SK-N-MC (cell line): ENCODE data around the gene ADAMTS3.
"Not testable (repeated sequence)": the region's sequence is repeated elsewhere in the genome, so short reads cannot be mapped to it uniquely, and the experiment has no call there.

ENCODE experiments used
- DNase-seq: peaks from one replicate; pipeline ENCODE4 v3.0.0-alpha.2; 2011; ENCODE audit warnings: low read depth, low spot score
- H3K27ac ChIP-seq: fragments of 200-600 bp; sonication (generic); 2 replicates; pipeline ENCODE4 v1.5.1; 2016; ENCODE audit warnings: mixed run types
- H3K36me3 ChIP-seq: fragments of 200-600 bp; sonication (generic); 2 replicates; pipeline ENCODE4 v1.6.1; 2017; ENCODE audit warnings: antibody characterized with exemption, low read length, mixed read lengths; ENCODE audit not compliant: insufficient read depth
- H3K4me3 ChIP-seq: fragments of 200-600 bp; sonication (generic); 2 replicates; pipeline ENCODE4 v1.5.1; 2016
- H3K9ac ChIP-seq: fragments of 200-600 bp; sonication (generic); 2 replicates; pipeline ENCODE4 v1.8.0; 2017; ENCODE audit warnings: mixed run types, mixed read lengths; ENCODE audit not compliant: insufficient read length
- H3K9me3 ChIP-seq: fragments of 200-600 bp; sonication (generic); 2 replicates; pipeline ENCODE4 v1.6.1; 2017; ENCODE audit warnings: low read depth, mild to moderate bottlenecking, antibody characterized with exemption, low read length, moderate library complexity, mixed read lengths
- EZH2 ChIP-seq: fragments of 200-600 bp; sonication (generic); IDR thresholded peaks from one replicate; pipeline ENCODE4 v1.6.1; 2017; ENCODE audit warnings: antibody characterized with exemption
- FOXP2 ChIP-seq: optimal IDR thresholded peaks from 2 replicates; pipeline ENCODE3; 2011; ENCODE audit warnings: mild to moderate bottlenecking, moderate library complexity; ENCODE audit not compliant: insufficient read depth; ENCODE audit errors: extremely low read length, control extremely low read depth
- POLR2AphosphoS5 ChIP-seq: IDR thresholded peaks from 2 replicates; pipeline ENCODE4 v1.6.1; 2012; ENCODE audit warnings: mild to moderate bottlenecking, low read depth, low read length, borderline replicate concordance

The ADAMTS3 gene

GRCh38 chr4:72564184-72564583 is 4.8 kb downstream of the ADAMTS3 start:
- no peak for DNase-seq
- H3K9ac ChIP-seq: no peak overlapping the region
- no peaks in the 10 kb centered on the region for H3K36me3 ChIP-seq
- no peaks in the 10 kb centered on the region for H3K9me3 ChIP-seq
- H3K4me3 ChIP-seq: no peak overlapping the region
- TF ChIP-seq FOXP2: no peak
- no peak for TF ChIP-seq POLR2AphosphoS5
- TF ChIP-seq EZH2: no peak
- H3K27ac ChIP-seq: no peak overlapping the region

- TF ChIP-seq POLR2AphosphoS5: no peak
- no peak for TF ChIP-seq FOXP2
- no peak for TF ChIP-seq EZH2
- Histone ChIP-seq H3K9me3 (no peaks in the 10 kb centered on the region), H3K36me3 (peaks cover 4% of the 10 kb centered on the region; the same call in 1 of the 2 replicates), H3K9ac (no peak overlapping the region), H3K4me3 (no peak overlapping the region), H3K27ac (no peak overlapping the region)
- DNase-seq: no peak
Measured at GRCh38 chr4:72558655-72559054, 10.4 kb downstream of the ADAMTS3 start.

GRCh38 chr4:72557021-72557420 is 12.0 kb downstream of the ADAMTS3 start:
- peaks cover 4% of the 10 kb centered on the region; the same call in 1 of the 2 replicates for H3K36me3 ChIP-seq
- no peak overlapping the region for H3K27ac ChIP-seq
- H3K9me3 ChIP-seq: no peaks in the 10 kb centered on the region
- DNase-seq: no peak
- no peak overlapping the region for H3K4me3 ChIP-seq
- TF ChIP-seq EZH2 (no peak), FOXP2 (no peak)
- H3K9ac ChIP-seq: no peak overlapping the region

GRCh38 chr4:72555377-72555831 is 13.6 kb downstream of the ADAMTS3 start:
- DNase-seq: no peak
- Histone ChIP-seq H3K36me3 (peaks cover 4% of the 10 kb centered on the region; the same call in 1 of the 2 replicates), H3K4me3 (no peak overlapping the region), H3K27ac (no peak overlapping the region), H3K9me3 (no peaks in the 10 kb centered on the region), H3K9ac (no peak overlapping the region)
- TF ChIP-seq EZH2: no peak
- TF ChIP-seq FOXP2: no peak
- no peak for TF ChIP-seq POLR2AphosphoS5

GRCh38 chr4:72553540-72554337 is 15.3 kb downstream of the ADAMTS3 start:
- Histone ChIP-seq H3K9ac (peak overlapping the region; percentile 16), H3K9me3 (no peaks in the 10 kb centered on the region), H3K27ac (peak overlapping the region; percentile 79), H3K36me3 (peaks cover 4% of the 10 kb centered on the region; the same call in 1 of the 2 replicates), H3K4me3 (0 out of 2 replicates have a peak overlapping the region, but pooled peaks have one; percentile 3)
- DNase-seq: no peak
- no peak for TF ChIP-seq FOXP2
- TF ChIP-seq POLR2AphosphoS5: no peak
- TF ChIP-seq EZH2: no peak

GRCh38 chr4:72552447-72552846 is 16.6 kb downstream of the ADAMTS3 start:
- Histone ChIP-seq H3K27ac (no peak overlapping the region), H3K36me3 (no peaks in the 10 kb centered on the region), H3K9ac (no peak overlapping the region), H3K4me3 (no peak overlapping the region), H3K9me3 (no peaks in the 10 kb centered on the region)
- TF ChIP-seq EZH2 (no peak), FOXP2 (no peak), POLR2AphosphoS5 (no peak)
- DNase-seq: no peak

- H3K9ac ChIP-seq: no peak overlapping the region
- no peak overlapping the region for H3K27ac ChIP-seq
- TF ChIP-seq POLR2AphosphoS5: no peak
- TF ChIP-seq EZH2: no peak
- no peak for TF ChIP-seq FOXP2
- H3K36me3 ChIP-seq: no peaks in the 10 kb centered on the region
- no peak for DNase-seq
- H3K9me3 ChIP-seq: no peaks in the 10 kb centered on the region
- H3K4me3 ChIP-seq: no peak overlapping the region
Measured at GRCh38 chr4:72546456-72546855, 22.6 kb downstream of the ADAMTS3 start.

- DNase-seq, H3K4me3 ChIP-seq, H3K9me3 ChIP-seq, H3K9ac ChIP-seq, H3K27ac ChIP-seq, H3K36me3 ChIP-seq: not testable (repeated sequence)
Measured at GRCh38 chr4:72540694-72541093, 28.3 kb downstream of the ADAMTS3 start.

GRCh38 chr4:72538006-72538405 is 31.0 kb downstream of the ADAMTS3 start:
- Histone ChIP-seq H3K9me3 (no peaks in the 10 kb centered on the region), H3K9ac (no peak overlapping the region), H3K27ac (no peak overlapping the region), H3K36me3 (no peaks in the 10 kb centered on the region), H3K4me3 (no peak overlapping the region)
- TF ChIP-seq EZH2: no peak
- TF ChIP-seq FOXP2: no peak
- no peak for TF ChIP-seq POLR2AphosphoS5
- no peak for DNase-seq
